Iris pigment epithelial cell (primary cell): Measurements from ENCODE around the gene GOLGA6C.
"Not testable (repeated sequence)": the region's sequence is repeated elsewhere in the genome, so short reads cannot be mapped to it uniquely, and the experiment has no call there.

Source experiments
- DNase-seq: peaks from one replicate; pipeline ENCODE4 v3.0.0-alpha.2; 2011; ENCODE audit warnings: low read depth

GOLGA6C gene

GRCh38 chr15:75258034-75258433 is at the start of gene GOLGA6C:
TSS of gene GOLGA6C (plus strand) at chr15:75258334. CDS start at chr15:75258599, 265 bp downstream.
- not testable (repeated sequence) for DNase-seq

GRCh38 chr15:75208501-75209288 is 49.4 kb upstream of the GOLGA6C start:
- DNase-seq = no peak

GRCh38 chr15:75209289-75209676 is 48.9 kb upstream of the GOLGA6C start:
- no peak for DNase-seq

GRCh38 chr15:75210811-75211230 is 47.3 kb upstream of the GOLGA6C start:
- DNase-seq = no peak

- no peak for DNase-seq
These were observed 46.5 kb upstream of the GOLGA6C start for GRCh38 chr15:75211436-75212199.

GRCh38 chr15:75212200-75212858 is 45.8 kb upstream of the GOLGA6C start:
- DNase-seq = no peak

GRCh38 chr15:75213212-75213767 is 44.8 kb upstream of the GOLGA6C start:
- DNase-seq = no peak

GRCh38 chr15:75213768-75214221 is 44.3 kb upstream of the GOLGA6C start:
- DNase-seq = no peak

- no peak for DNase-seq
These were observed 43.6 kb upstream of the GOLGA6C start for GRCh38 chr15:75214293-75215096.

GRCh38 chr15:75215107-75216004 is 42.8 kb upstream of the GOLGA6C start:
- DNase-seq = no peak

GRCh38 chr15:75217012-75217411 is 41.1 kb upstream of the GOLGA6C start:
- DNase-seq = no peak

- DNase-seq = not testable (repeated sequence)
These were observed 40.6 kb upstream of the GOLGA6C start for GRCh38 chr15:75217574-75217973.

GRCh38 chr15:75219507-75219929 is 38.6 kb upstream of the GOLGA6C start:
- DNase-seq = not testable (repeated sequence)

- no peak for DNase-seq
These were observed 34.4 kb upstream of the GOLGA6C start for GRCh38 chr15:75223688-75224087.

GRCh38 chr15:75224281-75224680 is 33.9 kb upstream of the GOLGA6C start:
- DNase-seq = no peak

GRCh38 chr15:75225102-75225836 is 32.9 kb upstream of the GOLGA6C start:
- not testable (repeated sequence) for DNase-seq

- no peak for DNase-seq
These were observed 32.0 kb upstream of the GOLGA6C start for GRCh38 chr15:75225951-75226732.

- DNase-seq = not testable (repeated sequence)
These were observed 31.0 kb upstream of the GOLGA6C start for GRCh38 chr15:75227112-75227511.
